Neuronal stem cell (in vitro differentiated cells): ENCODE measurements around the gene IQGAP3. TPM values are rescaled to one million over a fixed set of nuclear protein-coding genes. Genes with fewer than 3 reads are reported as not detected.

Experiments
- DNase-seq: peaks from one replicate; pipeline ENCODE4 v3.0.0-alpha.2; 2013; ENCODE audit warnings: low spot score
- H2AFZ ChIP-seq: one replicate; pipeline ENCODE4 v1.6.1; 2013; ENCODE audit warnings: mild to moderate bottlenecking, low read length, inconsistent platforms
- H2AK5ac ChIP-seq: 2 replicates; pipeline ENCODE4 v1.6.1; 2013; ENCODE audit warnings: low read depth, mild to moderate bottlenecking, inconsistent platforms, low read length, moderate library complexity, mixed read lengths
- H2BK120ac ChIP-seq: 2 replicates; pipeline ENCODE4 v1.6.1; 2013; ENCODE audit warnings: low read depth, mild to moderate bottlenecking, inconsistent platforms, low read length, moderate library complexity, mixed read lengths
- H2BK12ac ChIP-seq: one replicate; pipeline ENCODE4 v1.6.1; 2013; ENCODE audit warnings: low read length, inconsistent platforms
- H2BK15ac ChIP-seq: 2 replicates; pipeline ENCODE4 v1.6.1; 2013; ENCODE audit warnings: mild to moderate bottlenecking, low read length, inconsistent platforms, mixed read lengths
- H2BK5ac ChIP-seq: one replicate; pipeline ENCODE4 v1.6.1; 2013; ENCODE audit warnings: inconsistent platforms, mild to moderate bottlenecking, low read length, moderate library complexity
- H3K14ac ChIP-seq: one replicate; pipeline ENCODE4 v1.6.1; 2013; ENCODE audit warnings: low read length, inconsistent platforms
- H3K18ac ChIP-seq: 2 replicates; pipeline ENCODE4 v1.6.1; 2013; ENCODE audit warnings: low read length, inconsistent platforms
- H3K23ac ChIP-seq: 2 replicates; pipeline ENCODE4 v1.6.1; 2013; ENCODE audit warnings: low read depth, mild to moderate bottlenecking, mixed read lengths, low read length, inconsistent platforms; ENCODE audit not compliant: poor library complexity
- H3K27ac ChIP-seq: replicated peaks from 3 replicates; pipeline ENCODE4 v1.5.1; 2013; ENCODE audit warnings: low read length, inconsistent platforms
- H3K27me3 ChIP-seq, 3 experiments: 2 replicates each; pipeline ENCODE4 v1.6.1; 2013; ENCODE audit warnings: low read length in 3 of 3, mild to moderate bottlenecking in 2 of 3, inconsistent platforms in 1 of 3, low read depth in 1 of 3, mixed read lengths in 1 of 3, moderate library complexity in 1 of 3; ENCODE audit not compliant: control insufficient read depth in 3 of 3, insufficient read depth in 3 of 3
- H3K36me3 ChIP-seq, 2 donors: replicated peaks in 1 of 2; 2 replicates each; pipeline ENCODE4 v1.6.1; 2013; ENCODE audit warnings: low read length in 2 of 2; ENCODE audit not compliant: control insufficient read depth in 2 of 2, insufficient read depth in 2 of 2
- H3K4ac ChIP-seq: 2 replicates; pipeline ENCODE4 v1.6.1; 2013; ENCODE audit warnings: inconsistent platforms, mild to moderate bottlenecking, low read length, moderate library complexity
- H3K4me1 ChIP-seq, 2 donors: 1 replicate in 1 of 2; 2 replicates in 1 of 2; pipeline ENCODE4 v1.6.1; 2013; ENCODE audit warnings: low read length in 2 of 2, low read depth in 1 of 2; ENCODE audit not compliant: control insufficient read depth in 2 of 2, insufficient read depth in 1 of 2
- H3K4me2 ChIP-seq: one replicate; pipeline ENCODE4 v1.6.1; 2013; ENCODE audit warnings: mild to moderate bottlenecking, low read length, inconsistent platforms; ENCODE audit not compliant: insufficient read depth, poor library complexity, severe bottlenecking
- H3K4me3 ChIP-seq, 2 donors: 2 replicates each; pipeline ENCODE4 v1.5.1; 2013; ENCODE audit warnings: low read length in 2 of 2, mild to moderate bottlenecking in 2 of 2, inconsistent platforms in 1 of 2, moderate library complexity in 1 of 2
- H3K79me1 ChIP-seq: one replicate; pipeline ENCODE4 v1.6.1; 2013; ENCODE audit warnings: low read depth, mild to moderate bottlenecking, inconsistent platforms, low read length, moderate library complexity
- H3K9ac ChIP-seq: one replicate; pipeline ENCODE4 v1.6.1; 2013; ENCODE audit warnings: mild to moderate bottlenecking, low read depth, low read length, inconsistent platforms; ENCODE audit not compliant: poor library complexity
- H3K9me3 ChIP-seq, 2 donors: replicated peaks in 1 of 2; 2 replicates each; pipeline versions ENCODE3 to v1.6.1; 2013; ENCODE audit warnings: low read length in 2 of 2, mild to moderate bottlenecking in 2 of 2, inconsistent platforms in 1 of 2, low read depth in 1 of 2, mixed read lengths in 1 of 2, moderate library complexity in 1 of 2; ENCODE audit not compliant: control insufficient read depth in 2 of 2, insufficient read depth in 1 of 2
- H4K8ac ChIP-seq: one replicate; pipeline ENCODE4 v1.6.1; 2013; ENCODE audit warnings: low read depth, mild to moderate bottlenecking, inconsistent platforms, low read length, moderate library complexity
- H4K91ac ChIP-seq: one replicate; pipeline ENCODE4 v1.6.1; 2013; ENCODE audit warnings: low read length, low read depth, mild to moderate bottlenecking, inconsistent platforms; ENCODE audit not compliant: poor library complexity
- WGBS, 2 donors: extraction: QIAGEN DNeasy Blood & Tissue Kit; methylation state at CpG; one replicate each; pipeline ENCODE4 v1.1.7; 2013; ENCODE audit warnings: missing lambda C conversion rate in 2 of 2, mixed read lengths in 1 of 2; ENCODE audit not compliant: insufficient read length in 2 of 2, insufficient replicate concordance in 1 of 2; ENCODE audit errors: extremely low coverage in 2 of 2; 5-methylcytosine and 5-hydroxymethylcytosine counted together
- polyA plus RNA-seq, 2 experiments: library from polyadenylated mRNA; stranded (reverse); fragments of 200-250 nt; gene quantifications; one replicate each; pipeline ENCODE4 v1.2.3, GENCODE V29; 2013

Gene IQGAP3, protein sequence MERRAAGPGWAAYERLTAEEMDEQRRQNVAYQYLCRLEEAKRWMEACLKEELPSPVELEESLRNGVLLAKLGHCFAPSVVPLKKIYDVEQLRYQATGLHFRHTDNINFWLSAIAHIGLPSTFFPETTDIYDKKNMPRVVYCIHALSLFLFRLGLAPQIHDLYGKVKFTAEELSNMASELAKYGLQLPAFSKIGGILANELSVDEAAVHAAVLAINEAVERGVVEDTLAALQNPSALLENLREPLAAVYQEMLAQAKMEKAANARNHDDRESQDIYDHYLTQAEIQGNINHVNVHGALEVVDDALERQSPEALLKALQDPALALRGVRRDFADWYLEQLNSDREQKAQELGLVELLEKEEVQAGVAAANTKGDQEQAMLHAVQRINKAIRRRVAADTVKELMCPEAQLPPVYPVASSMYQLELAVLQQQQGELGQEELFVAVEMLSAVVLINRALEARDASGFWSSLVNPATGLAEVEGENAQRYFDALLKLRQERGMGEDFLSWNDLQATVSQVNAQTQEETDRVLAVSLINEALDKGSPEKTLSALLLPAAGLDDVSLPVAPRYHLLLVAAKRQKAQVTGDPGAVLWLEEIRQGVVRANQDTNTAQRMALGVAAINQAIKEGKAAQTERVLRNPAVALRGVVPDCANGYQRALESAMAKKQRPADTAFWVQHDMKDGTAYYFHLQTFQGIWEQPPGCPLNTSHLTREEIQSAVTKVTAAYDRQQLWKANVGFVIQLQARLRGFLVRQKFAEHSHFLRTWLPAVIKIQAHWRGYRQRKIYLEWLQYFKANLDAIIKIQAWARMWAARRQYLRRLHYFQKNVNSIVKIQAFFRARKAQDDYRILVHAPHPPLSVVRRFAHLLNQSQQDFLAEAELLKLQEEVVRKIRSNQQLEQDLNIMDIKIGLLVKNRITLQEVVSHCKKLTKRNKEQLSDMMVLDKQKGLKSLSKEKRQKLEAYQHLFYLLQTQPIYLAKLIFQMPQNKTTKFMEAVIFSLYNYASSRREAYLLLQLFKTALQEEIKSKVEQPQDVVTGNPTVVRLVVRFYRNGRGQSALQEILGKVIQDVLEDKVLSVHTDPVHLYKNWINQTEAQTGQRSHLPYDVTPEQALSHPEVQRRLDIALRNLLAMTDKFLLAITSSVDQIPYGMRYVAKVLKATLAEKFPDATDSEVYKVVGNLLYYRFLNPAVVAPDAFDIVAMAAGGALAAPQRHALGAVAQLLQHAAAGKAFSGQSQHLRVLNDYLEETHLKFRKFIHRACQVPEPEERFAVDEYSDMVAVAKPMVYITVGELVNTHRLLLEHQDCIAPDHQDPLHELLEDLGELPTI (N-terminal part only)
- polyA plus RNA-seq (2013, experiment 1 of 2) = 13.1 TPM
- 12.7 TPM for polyA plus RNA-seq (2013, experiment 2 of 2)

DNA sequence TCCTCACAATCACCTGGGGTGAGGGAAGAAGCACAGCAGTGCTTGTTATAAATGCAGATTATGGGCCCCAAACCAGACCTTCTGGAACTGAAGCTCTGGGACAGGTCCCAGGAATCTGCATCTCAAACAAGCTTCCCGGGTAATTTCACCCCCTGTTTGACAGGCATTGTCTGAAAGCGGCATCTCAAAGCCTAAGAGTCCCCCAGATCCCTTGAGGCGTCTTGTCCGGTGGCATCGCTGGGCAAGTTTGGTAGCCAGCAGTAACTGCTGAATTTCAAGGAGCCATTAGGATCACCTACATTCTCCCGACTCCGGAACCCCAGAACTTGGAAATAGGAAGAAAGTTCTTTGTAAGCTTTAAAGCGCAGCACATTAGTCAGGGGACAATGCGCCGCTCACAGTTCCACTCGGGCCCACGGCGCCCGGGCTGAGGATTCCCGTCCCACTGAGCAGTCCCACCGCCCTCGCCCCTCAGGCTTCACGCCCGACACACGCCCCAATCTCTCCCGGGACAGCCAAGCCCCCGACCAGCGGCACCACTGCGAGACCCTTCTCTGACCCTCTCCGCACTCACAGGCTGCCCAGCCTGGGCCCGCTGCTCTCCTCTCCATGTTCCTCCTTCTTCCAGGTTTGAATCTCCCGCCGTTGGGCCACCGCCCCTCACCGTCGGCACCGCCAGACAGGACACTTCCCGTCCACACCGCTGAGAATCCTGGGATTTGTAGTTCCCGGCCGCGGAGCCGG is at the start of gene IQGAP3:
Gene IQGAP3, minus strand, starts transcription at position 647 of the 744 bp plus-strand sequence. Its CDS starts 36 bp downstream, at position 611.
- no CpG with 5 or more reads among the region's 38 CpGs for WGBS, 2 donors
- Histone ChIP-seq H3K27me3 (peaks cover 0 to 26% (median 0%) of the 10 kb centered on the region in 3 experiments), H2BK120ac (no peak within 1 kb of the TSS), H2BK12ac (peak within 1 kb of the TSS; percentile 18), H3K4me1 (peaks cover 3% of the 10 kb centered on the region in 2 donors), H3K36me3 (peaks cover 5 to 35% of the 10 kb centered on the region in 2 donors), H3K27ac (no peak within 1 kb of the TSS), H3K14ac (no peak within 1 kb of the TSS), H3K79me1 (peaks cover 2% of the 10 kb centered on the region), H3K4me3 (peak within 1 kb of the TSS; percentile 74 to 96), H2BK15ac (no peak within 1 kb of the TSS), H2AK5ac (no peak within 1 kb of the TSS), H3K18ac (peak within 1 kb of the TSS; percentile 15), H4K8ac (no peak within 1 kb of the TSS), H4K91ac (no peak within 1 kb of the TSS), H3K4me2 (peak within 1 kb of the TSS; percentile 63), H3K9ac (peak within 1 kb of the TSS; percentile 91), H2AFZ (peak within 1 kb of the TSS; percentile 86), H3K9me3 (no peaks in the 10 kb centered on the region), H3K23ac (no peak within 1 kb of the TSS), H2BK5ac (no peak within 1 kb of the TSS), H3K4ac (no peak within 1 kb of the TSS)
- DNase-seq = peak; percentile 78

DNA sequence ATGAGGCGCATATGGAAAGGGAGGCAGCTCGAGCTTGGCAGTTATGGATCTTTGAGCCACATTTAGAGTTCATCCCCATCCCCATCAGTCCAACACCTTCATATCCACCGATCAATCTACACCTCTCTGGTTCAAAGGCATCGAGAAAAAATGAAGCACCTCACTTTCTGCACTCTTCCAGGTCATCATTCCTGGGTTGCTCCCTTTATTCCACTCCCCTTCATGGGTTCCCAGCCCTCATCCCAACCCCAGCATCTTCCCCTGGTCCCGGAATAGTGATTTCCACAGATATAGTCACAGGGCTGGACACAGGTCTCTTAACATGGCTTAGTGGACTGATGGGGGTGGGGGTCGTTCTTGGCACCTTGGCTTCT is 47.2 kb upstream of the IQGAP3 start:
- Histone ChIP-seq H3K4me1 (peaks cover 0 to 3% of the 10 kb centered on the region in 2 donors), H2BK12ac (no peak overlapping the region), H3K4me3 (no peak overlapping the region), H3K4me2 (no peak overlapping the region), H4K8ac (no peak overlapping the region), H3K14ac (no peak overlapping the region), H3K9ac (peak overlapping the region; percentile 6), H2AK5ac (no peak overlapping the region), H2AFZ (no peak overlapping the region), H3K27me3 (peaks cover 11 to 67% (median 43%) of the 10 kb centered on the region in 3 experiments), H4K91ac (no peak overlapping the region), H2BK15ac (no peak overlapping the region), H3K18ac (no peak overlapping the region), H3K79me1 (no peaks in the 10 kb centered on the region), H3K27ac (no peak overlapping the region), H2BK5ac (no peak overlapping the region), H2BK120ac (no peak overlapping the region), H3K36me3 (no peaks in the 10 kb centered on the region), H3K23ac (no peak overlapping the region), H3K9me3 (peaks cover 0 to 4% of the 10 kb centered on the region in 2 donors), H3K4ac (no peak overlapping the region)
- no peak for DNase-seq
- no CpG with 5 or more reads among the region's 6 CpGs for WGBS, 2 donors

DNA sequence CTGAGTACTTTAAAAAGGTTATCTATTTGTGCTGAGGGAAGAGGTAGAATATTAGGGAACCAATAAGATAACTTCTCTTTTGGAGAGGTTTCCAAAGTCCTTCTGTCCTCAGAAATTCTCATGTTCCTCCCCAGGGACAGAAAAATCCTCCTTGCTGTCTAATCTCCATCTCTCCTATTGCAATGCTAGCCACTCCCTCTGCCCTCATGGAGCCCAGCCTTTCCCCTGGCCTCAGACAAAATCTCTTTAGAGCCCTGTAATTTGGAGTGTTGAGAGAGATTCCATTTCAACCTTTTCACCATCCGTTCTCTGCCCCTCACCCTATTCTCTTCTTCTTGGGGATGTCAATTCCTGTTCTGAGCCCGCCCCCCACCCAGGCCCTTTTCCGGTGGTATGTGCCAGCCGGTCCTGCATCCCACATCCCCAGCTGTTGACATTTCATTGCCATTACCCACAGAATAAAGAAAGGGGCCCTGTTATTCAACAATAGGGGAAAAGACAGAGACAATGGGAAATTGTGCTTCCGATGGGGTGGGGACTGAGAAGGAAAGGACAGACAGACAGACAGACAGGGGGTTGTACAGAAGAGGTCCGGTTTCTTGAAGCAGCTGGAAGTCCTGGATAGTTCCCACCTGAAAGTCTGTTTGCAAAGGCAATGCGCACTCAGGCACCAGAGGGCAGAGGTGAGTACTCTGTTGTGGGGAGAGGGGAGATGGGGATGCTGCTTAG is 46.7 kb upstream of the IQGAP3 start, which contains the start of gene HAPLN2:
Gene HAPLN2, plus strand, starts transcription at position 563 of the 729 bp plus-strand sequence. CDS start 4,076 bp downstream, outside the sequence.
- no peak within 1 kb of the TSS for H2BK15ac ChIP-seq
- H3K18ac ChIP-seq = no peak within 1 kb of the TSS
- H2BK12ac ChIP-seq = no peak within 1 kb of the TSS
- H3K27ac ChIP-seq = no peak within 1 kb of the TSS
- H3K79me1 ChIP-seq = no peaks in the 10 kb centered on the region
- no peak within 1 kb of the TSS for H3K4me2 ChIP-seq
- H3K27me3 ChIP-seq = peaks cover 8 to 64% (median 38%) of the 10 kb centered on the region in 3 experiments
- H2BK120ac ChIP-seq = no peak within 1 kb of the TSS
- no peak within 1 kb of the TSS for H3K4ac ChIP-seq
- H3K14ac ChIP-seq = no peak within 1 kb of the TSS
- H2BK5ac ChIP-seq = no peak within 1 kb of the TSS
- no peak within 1 kb of the TSS for H3K23ac ChIP-seq
- no CpG with 5 or more reads among the region's 7 CpGs for WGBS, 2 donors
- no peaks in the 10 kb centered on the region for H3K36me3 ChIP-seq
- no peak within 1 kb of the TSS for H3K4me3 ChIP-seq
- no peak within 1 kb of the TSS for H2AFZ ChIP-seq
- DNase-seq = no peak
- H4K91ac ChIP-seq = no peak within 1 kb of the TSS
- peaks cover 0 to 4% of the 10 kb centered on the region in 2 donors for H3K9me3 ChIP-seq
- no peak within 1 kb of the TSS for H4K8ac ChIP-seq
- H2AK5ac ChIP-seq = no peak within 1 kb of the TSS
- peaks cover 0 to 2% of the 10 kb centered on the region in 2 donors for H3K4me1 ChIP-seq
- H3K9ac ChIP-seq = peak within 1 kb of the TSS; percentile 6
